Measurements from ENCODE around the gene VWA8. TPM values are rescaled to one million over a fixed set of nuclear protein-coding genes. Genes with fewer than 3 reads are reported as not detected.

Gene VWA8
- total and polyA plus RNA-seq, 2 of the 13 experiments (the other 11 are each of a cell fraction or from before 2014, with no cell fraction given) = 9.1 to 17.3 TPM

DNA sequence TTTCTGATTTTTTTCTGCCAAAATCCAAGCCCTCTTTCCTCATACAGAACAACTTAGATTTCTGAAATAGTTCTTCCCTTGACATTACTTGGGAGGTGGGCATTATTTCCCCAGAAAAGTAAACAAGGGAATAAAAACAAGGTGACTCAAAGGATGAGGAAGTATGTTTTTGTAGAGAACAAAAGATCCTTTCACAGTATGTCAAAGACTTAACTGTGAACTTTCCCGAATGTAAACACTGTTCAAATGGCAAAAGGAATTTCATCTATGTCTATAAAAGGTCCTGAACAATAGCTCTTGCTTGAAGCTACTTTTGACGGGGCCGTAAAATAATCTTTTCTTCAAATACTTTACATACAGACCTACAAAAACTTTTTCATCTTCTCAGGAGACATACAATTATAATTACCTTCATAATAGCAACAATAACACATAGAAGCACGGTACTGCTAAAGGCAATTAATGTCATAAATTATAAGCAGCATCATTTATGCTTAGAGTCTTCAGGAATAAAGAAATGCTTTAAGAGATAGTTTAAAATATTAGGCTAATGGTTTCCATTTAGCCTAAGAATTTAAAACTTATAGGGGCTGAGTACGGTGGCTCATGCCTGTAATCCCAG lies 312.5 kb downstream of the VWA8 start (continued):
- TF ChIP-seq, protein P1, sequence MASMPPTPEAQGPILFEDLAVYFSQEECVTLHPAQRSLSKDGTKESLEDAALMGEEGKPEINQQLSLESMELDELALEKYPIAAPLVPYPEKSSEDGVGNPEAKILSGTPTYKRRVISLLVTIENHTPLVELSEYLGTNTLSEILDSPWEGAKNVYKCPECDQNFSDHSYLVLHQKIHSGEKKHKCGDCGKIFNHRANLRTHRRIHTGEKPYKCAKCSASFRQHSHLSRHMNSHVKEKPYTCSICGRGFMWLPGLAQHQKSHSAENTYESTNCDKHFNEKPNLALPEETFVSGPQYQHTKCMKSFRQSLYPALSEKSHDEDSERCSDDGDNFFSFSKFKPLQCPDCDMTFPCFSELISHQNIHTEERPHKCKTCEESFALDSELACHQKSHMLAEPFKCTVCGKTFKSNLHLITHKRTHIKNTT (CRISPR knock-in tag; IDR thresholded peaks at IDR 0.05) = no peak
- TF ChIP-seq ZKSCAN1 (IDR thresholded peaks at IDR 0.05; ENCODE audit: low read length) (no peak), NCOA1 (CRISPR knock-in tag; IDR thresholded peaks at IDR 0.05) (no peak), ZFYVE20 (CRISPR knock-in tag; IDR thresholded peaks at IDR 0.05; ENCODE audit: borderline replicate concordance, low read depth) (no peak), SCMH1 (CRISPR knock-in tag; IDR thresholded peaks at IDR 0.05; ENCODE audit: borderline replicate concordance) (no peak), GTF2F1 (IDR thresholded peaks at IDR 0.05; ENCODE audit: low read length) (no peak), RFX3 (CRISPR knock-in tag; IDR thresholded peaks at IDR 0.05) (no peak), CAMTA2 (CRISPR knock-in tag; IDR thresholded peaks at IDR 0.05; ENCODE audit: borderline replicate concordance) (no peak), ZFP36 (IDR thresholded peaks at IDR 0.05; ENCODE audit: borderline replicate concordance, low read depth, low read length, partially characterized antibody) (no peak), HNF4A (CRISPR knock-in tag; IDR thresholded peaks at IDR 0.05) (peak; percentile 60), PCBP1 (IDR thresholded peaks at IDR 0.05; ENCODE audit: borderline replicate concordance, low read depth, low read length) (no peak), SSRP1 (CRISPR knock-in tag; IDR thresholded peaks at IDR 0.05) (no peak), ZNF460 (CRISPR knock-in tag; IDR thresholded peaks at IDR 0.05; ENCODE audit: borderline replicate concordance) (no peak), SETDB1 (CRISPR knock-in tag; IDR thresholded peaks at IDR 0.05; ENCODE audit: borderline replicate concordance) (no peak), ATM (IDR thresholded peaks at IDR 0.05; ENCODE audit: borderline replicate concordance) (no peak), EHMT2 (IDR thresholded peaks at IDR 0.05; ENCODE audit: borderline replicate concordance, low read depth, low read length) (peak; percentile 49; the same call in 1 of the 2 replicates), DPF2 (CRISPR knock-in tag; IDR thresholded peaks at IDR 0.05; ENCODE audit: borderline replicate concordance, low read depth) (peak; percentile 77)
- TF ChIP-seq, protein P2, sequence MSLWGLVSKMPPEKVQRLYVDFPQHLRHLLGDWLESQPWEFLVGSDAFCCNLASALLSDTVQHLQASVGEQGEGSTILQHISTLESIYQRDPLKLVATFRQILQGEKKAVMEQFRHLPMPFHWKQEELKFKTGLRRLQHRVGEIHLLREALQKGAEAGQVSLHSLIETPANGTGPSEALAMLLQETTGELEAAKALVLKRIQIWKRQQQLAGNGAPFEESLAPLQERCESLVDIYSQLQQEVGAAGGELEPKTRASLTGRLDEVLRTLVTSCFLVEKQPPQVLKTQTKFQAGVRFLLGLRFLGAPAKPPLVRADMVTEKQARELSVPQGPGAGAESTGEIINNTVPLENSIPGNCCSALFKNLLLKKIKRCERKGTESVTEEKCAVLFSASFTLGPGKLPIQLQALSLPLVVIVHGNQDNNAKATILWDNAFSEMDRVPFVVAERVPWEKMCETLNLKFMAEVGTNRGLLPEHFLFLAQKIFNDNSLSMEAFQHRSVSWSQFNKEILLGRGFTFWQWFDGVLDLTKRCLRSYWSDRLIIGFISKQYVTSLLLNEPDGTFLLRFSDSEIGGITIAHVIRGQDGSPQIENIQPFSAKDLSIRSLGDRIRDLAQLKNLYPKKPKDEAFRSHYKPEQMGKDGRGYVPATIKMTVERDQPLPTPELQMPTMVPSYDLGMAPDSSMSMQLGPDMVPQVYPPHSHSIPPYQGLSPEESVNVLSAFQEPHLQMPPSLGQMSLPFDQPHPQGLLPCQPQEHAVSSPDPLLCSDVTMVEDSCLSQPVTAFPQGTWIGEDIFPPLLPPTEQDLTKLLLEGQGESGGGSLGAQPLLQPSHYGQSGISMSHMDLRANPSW (CRISPR knock-in tag; IDR thresholded peaks at IDR 0.05; ENCODE audit: borderline replicate concordance) = no peak
- TF ChIP-seq, protein P3, sequence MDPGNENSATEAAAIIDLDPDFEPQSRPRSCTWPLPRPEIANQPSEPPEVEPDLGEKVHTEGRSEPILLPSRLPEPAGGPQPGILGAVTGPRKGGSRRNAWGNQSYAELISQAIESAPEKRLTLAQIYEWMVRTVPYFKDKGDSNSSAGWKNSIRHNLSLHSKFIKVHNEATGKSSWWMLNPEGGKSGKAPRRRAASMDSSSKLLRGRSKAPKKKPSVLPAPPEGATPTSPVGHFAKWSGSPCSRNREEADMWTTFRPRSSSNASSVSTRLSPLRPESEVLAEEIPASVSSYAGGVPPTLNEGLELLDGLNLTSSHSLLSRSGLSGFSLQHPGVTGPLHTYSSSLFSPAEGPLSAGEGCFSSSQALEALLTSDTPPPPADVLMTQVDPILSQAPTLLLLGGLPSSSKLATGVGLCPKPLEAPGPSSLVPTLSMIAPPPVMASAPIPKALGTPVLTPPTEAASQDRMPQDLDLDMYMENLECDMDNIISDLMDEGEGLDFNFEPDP (CRISPR knock-in tag; conservative IDR thresholded peaks at IDR 0.05) = no peak
- TF ChIP-seq, protein P4, sequence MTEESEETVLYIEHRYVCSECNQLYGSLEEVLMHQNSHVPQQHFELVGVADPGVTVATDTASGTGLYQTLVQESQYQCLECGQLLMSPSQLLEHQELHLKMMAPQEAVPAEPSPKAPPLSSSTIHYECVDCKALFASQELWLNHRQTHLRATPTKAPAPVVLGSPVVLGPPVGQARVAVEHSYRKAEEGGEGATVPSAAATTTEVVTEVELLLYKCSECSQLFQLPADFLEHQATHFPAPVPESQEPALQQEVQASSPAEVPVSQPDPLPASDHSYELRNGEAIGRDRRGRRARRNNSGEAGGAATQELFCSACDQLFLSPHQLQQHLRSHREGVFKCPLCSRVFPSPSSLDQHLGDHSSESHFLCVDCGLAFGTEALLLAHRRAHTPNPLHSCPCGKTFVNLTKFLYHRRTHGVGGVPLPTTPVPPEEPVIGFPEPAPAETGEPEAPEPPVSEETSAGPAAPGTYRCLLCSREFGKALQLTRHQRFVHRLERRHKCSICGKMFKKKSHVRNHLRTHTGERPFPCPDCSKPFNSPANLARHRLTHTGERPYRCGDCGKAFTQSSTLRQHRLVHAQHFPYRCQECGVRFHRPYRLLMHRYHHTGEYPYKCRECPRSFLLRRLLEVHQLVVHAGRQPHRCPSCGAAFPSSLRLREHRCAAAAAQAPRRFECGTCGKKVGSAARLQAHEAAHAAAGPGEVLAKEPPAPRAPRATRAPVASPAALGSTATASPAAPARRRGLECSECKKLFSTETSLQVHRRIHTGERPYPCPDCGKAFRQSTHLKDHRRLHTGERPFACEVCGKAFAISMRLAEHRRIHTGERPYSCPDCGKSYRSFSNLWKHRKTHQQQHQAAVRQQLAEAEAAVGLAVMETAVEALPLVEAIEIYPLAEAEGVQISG (CRISPR knock-in tag; IDR thresholded peaks at IDR 0.05) = no peak
- TF ChIP-seq, protein P5, sequence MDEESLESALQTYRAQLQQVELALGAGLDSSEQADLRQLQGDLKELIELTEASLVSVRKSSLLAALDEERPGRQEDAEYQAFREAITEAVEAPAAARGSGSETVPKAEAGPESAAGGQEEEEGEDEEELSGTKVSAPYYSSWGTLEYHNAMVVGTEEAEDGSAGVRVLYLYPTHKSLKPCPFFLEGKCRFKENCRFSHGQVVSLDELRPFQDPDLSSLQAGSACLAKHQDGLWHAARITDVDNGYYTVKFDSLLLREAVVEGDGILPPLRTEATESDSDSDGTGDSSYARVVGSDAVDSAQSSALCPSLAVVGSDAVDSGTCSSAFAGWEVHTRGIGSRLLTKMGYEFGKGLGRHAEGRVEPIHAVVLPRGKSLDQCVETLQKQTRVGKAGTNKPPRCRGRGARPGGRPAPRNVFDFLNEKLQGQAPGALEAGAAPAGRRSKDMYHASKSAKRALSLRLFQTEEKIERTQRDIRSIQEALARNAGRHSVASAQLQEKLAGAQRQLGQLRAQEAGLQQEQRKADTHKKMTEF (CRISPR knock-in tag; IDR thresholded peaks at IDR 0.05) = peak; percentile 63; the same call in 1 of the 2 replicates
